ENCODE data around the gene HPS1. TPM values are rescaled to one million over a fixed set of nuclear protein-coding genes. Genes with fewer than 3 reads are reported as not detected.

HPS1 gene
- total and polyA plus RNA-seq, 2 of the 4 experiments (the other 2 are of a cell fraction), result 14.0 to 55.2 TPM

- 0 out of 2 replicates have a peak overlapping the region, but pooled peaks have one; percentile 23 for H2BK20ac ChIP-seq (ENCODE audit: low read depth, low read length)
- H2BK15ac ChIP-seq (ENCODE audit: low read depth, low read length), result no peak overlapping the region
- no TSS peak for BruUV-seq (replicated peaks)
- dilution Hi-C loops (cut with HindIII; ENCODE audit: low sequenced_read_pairs, unreplicated experiment) (no loop called here), intact Hi-C loops (cut with micrococcal nuclease) (loop anchor here (1.0 to 5.0 kb wide), 10 partner anchors 197 to 925 kb away; no protein-coding TSS in a partner anchor), in situ Hi-C loops (cut with MboI; ENCODE audit: low sequenced_read_pairs) (loop anchor here (10.0 kb wide), 1 partner anchor 778 kb away; no protein-coding TSS in a partner anchor)
- H3K9me1 ChIP-seq (ENCODE audit: insufficient read depth, low read length), result no peaks in the 10 kb centered on the region
- H3K79me1 ChIP-seq (ENCODE audit: low read depth in 1 of 2, low read length in 2 of 2), result no peaks in the 10 kb centered on the region
- H3K9me3 ChIP-seq (ENCODE audit: control insufficient read depth, insufficient read depth, low read length), result no peaks in the 10 kb centered on the region
- H3K27ac ChIP-seq (ENCODE audit: insufficient read depth, low read length), result no peak overlapping the region
- H4K91ac ChIP-seq (ENCODE audit: insufficient read depth, low read depth, low read length), result no peak overlapping the region
- H3K4me3 ChIP-seq (ENCODE audit: insufficient read depth, low read depth, low read length), result no peak overlapping the region
- WGBS, 2 experiments (ENCODE audit: extremely low coverage in 2 of 2, insufficient read length in 1 of 2), result 75% methylated on average over 6 of the region's 15 CpGs; no CpG with 5 or more reads in 1 of the 2 experiments
- peak overlapping the region; percentile 32; the same call in 1 of the 2 replicates for H3K4ac ChIP-seq (ENCODE audit: low read depth, low read length)
- no peaks in the 10 kb centered on the region for H3K4me1 ChIP-seq (ENCODE audit: control insufficient read depth, insufficient read depth, low read length)
- DNase-seq (no peak), ATAC-seq (ENCODE audit: low read depth) (no peak)
- H2BK5ac ChIP-seq (ENCODE audit: low read depth, low read length, poor library complexity, severe bottlenecking), result no peak overlapping the region
- H3K23ac ChIP-seq (ENCODE audit: low read depth, low read length), result no peak overlapping the region
- H2AK5ac ChIP-seq (ENCODE audit: low read depth, low read length), result no peak overlapping the region
- no peaks in the 10 kb centered on the region for H4K20me1 ChIP-seq (ENCODE audit: insufficient read depth, low read length)
- H3K14ac ChIP-seq (replicated peaks; ENCODE audit: low read depth, low read length), result no peak overlapping the region
- H2BK120ac ChIP-seq (ENCODE audit: low read depth, low read length), result no peak overlapping the region
- no peak overlapping the region for H3K56ac ChIP-seq (ENCODE audit: extremely low read depth, insufficient read depth, low read length)
- peak overlapping the region; percentile 95 for H2AFZ ChIP-seq (replicated peaks; ENCODE audit: low read length, poor library complexity)
- no peak overlapping the region for H3K18ac ChIP-seq (ENCODE audit: low read depth, low read length)
- H3K27me3 ChIP-seq (ENCODE audit: control insufficient read depth, insufficient read depth, low read length), result peaks cover 19% of the 10 kb centered on the region
- no peak overlapping the region for H4K5ac ChIP-seq (ENCODE audit: low read depth, low read length)
- ChIA-PET POLR2A (ENCODE audit: unreplicated experiment) (no interaction called here), CTCF (interaction anchor here (0.5 to 2.0 kb wide), 10 partner anchors 11 to 929 kb away, joined by 3 to 9 read pairs (median 3); no protein-coding TSS in a partner anchor)
- no peak overlapping the region for H2AK9ac ChIP-seq (replicated peaks; ENCODE audit: low read depth, low read length, poor library complexity)
- H3K9ac ChIP-seq (ENCODE audit: low read depth, low read length), result no peak overlapping the region
- H3K36me3 ChIP-seq (ENCODE audit: control insufficient read depth, insufficient read depth, low read length), result no peaks in the 10 kb centered on the region
- no peak for TF ChIP-seq RFX5 (IDR thresholded peaks at IDR 0.05; ENCODE audit: low read depth, low read length)
- TF ChIP-seq RAD21 (IDR thresholded peaks at IDR 0.05; ENCODE audit: low read length), result no peak
- H3K4me2 ChIP-seq (ENCODE audit: low read depth, low read length), result no peak overlapping the region
- H4K8ac ChIP-seq (ENCODE audit: low read depth in 2 of 2, low read length in 2 of 2), result peak overlapping the region in 1 of 2 experiments; percentile 59; a peak in 1 of 4 replicates
Observed at GRCh38 chr10:98466861-98467505, 20.2 kb upstream of the HPS1 start.

All from IMR-90 (cell line).